Caco-2 (cell line): ENCODE data around the gene ANAPC2. TPM values are rescaled to one million over a fixed set of nuclear protein-coding genes. Genes with fewer than 3 reads are reported as not detected.

ENCODE experiments used
- BruUV-seq: library from RNA; stranded (reverse); fragments of 400-500 nt; replicated peaks from 2 replicates; lab custom pipeline; 2021; lab: Mats Ljungman, UMichigan
- CTCF ChIA-PET: fragments of 300-600 bp; sonication (Branson Sonifier 250); formaldehyde crosslinking; loops from one replicate; lab custom pipeline; 2022; ENCODE audit warnings: antibody characterized with exemption; lab: Charles Lee
- POLR2A ChIA-PET: fragments of 300-600 bp; sonication (Branson Sonifier 250); formaldehyde crosslinking; loops from one replicate; lab custom pipeline; 2022; ENCODE audit warnings: antibody characterized with exemption; lab: Charles Lee
- DNase-seq, 2 experiments: peaks; one replicate each; pipeline versions ENCODE4 v3.0.0 to v3.0.0-alpha.2; 2020 to 2022
- H3K27me3 ChIP-seq: replicated peaks from 2 replicates; pipeline ENCODE4 v1.6.0; 2011; ENCODE audit warnings: low read length; ENCODE audit not compliant: control insufficient read depth, insufficient read depth
- H3K36me3 ChIP-seq: 2 replicates; pipeline ENCODE4 v1.5.1; 2011; ENCODE audit warnings: low read length; ENCODE audit not compliant: control insufficient read depth, insufficient read depth
- H3K4me1 ChIP-seq: fragments of 250-450 bp; sonication (Bioruptor Pico); 2 replicates; pipeline ENCODE4 v1.5.1; 2020; ENCODE audit warnings: mild to moderate bottlenecking
- H3K4me3 ChIP-seq: 2 replicates; pipeline ENCODE4 v1.5.1; 2011; ENCODE audit warnings: low read depth, mild to moderate bottlenecking, control low read depth, low read length
- H3K9me3 ChIP-seq: fragments of 250-450 bp; sonication (Bioruptor Pico); 2 replicates; pipeline ENCODE4 v1.5.1; 2020; ENCODE audit warnings: mild to moderate bottlenecking, moderate library complexity
- H3K27ac Mint-ChIP-seq: one replicate; pipeline ENCODE4 v1.8.0; 2022; ENCODE audit warnings: mixed read lengths; ENCODE audit not compliant: unreplicated experiment
- H3K27me3 Mint-ChIP-seq: one replicate; pipeline ENCODE4 v1.8.0; 2022; ENCODE audit warnings: mixed read lengths; ENCODE audit not compliant: insufficient read depth, unreplicated experiment
- H3K36me3 Mint-ChIP-seq: one replicate; pipeline ENCODE4 v1.8.0; 2022; ENCODE audit warnings: mild to moderate bottlenecking, mixed read lengths; ENCODE audit not compliant: insufficient read depth, unreplicated experiment
- H3K4me1 Mint-ChIP-seq: one replicate; pipeline ENCODE4 v1.8.0; 2022; ENCODE audit warnings: low read depth, mixed read lengths; ENCODE audit not compliant: unreplicated experiment
- H3K4me3 Mint-ChIP-seq: one replicate; pipeline ENCODE4 v1.8.0; 2022; ENCODE audit warnings: mild to moderate bottlenecking, moderate library complexity, mixed read lengths; ENCODE audit not compliant: unreplicated experiment
- H3K9me3 Mint-ChIP-seq: one replicate; pipeline ENCODE4 v1.8.0; 2022; ENCODE audit warnings: mixed read lengths; ENCODE audit not compliant: unreplicated experiment
- CTCF ChIP-seq, 2 experiments: fragments of 200-600 bp in 1 of 2; IDR thresholded peaks; 1 replicate in 1 of 2; 2 replicates in 1 of 2; pipeline versions ENCODE4 v1.5.1 to v1.8.0; 2011 to 2022; ENCODE audit warnings: antibody characterized with exemption in 1 of 2, control low read depth in 1 of 2, inconsistent platforms in 1 of 2, low read depth in 1 of 2, low read length in 1 of 2, mild to moderate bottlenecking in 1 of 2, moderate library complexity in 1 of 2; ENCODE audit not compliant: insufficient read depth in 1 of 2, severe bottlenecking in 1 of 2, unreplicated experiment in 1 of 2
- intact Hi-C: fragments of 100-400 bp; cut with micrococcal nuclease; formaldehyde crosslinking; loops from one replicate; pipeline ENCODE4 v1.10.0; 2022; ENCODE audit not compliant: unreplicated experiment
- microRNA-seq: library from miRNA; unstranded; fragments of <30 nt; microRNA quantifications from one replicate; pipeline ENCODE4 v1.2.0, GENCODE V29; 2022
- total RNA-seq: library from RNA; stranded (reverse); gene quantifications from 2 replicates; pipeline ENCODE4 v1.2.3, GENCODE V29; 2022

The ANAPC2 gene
- total RNA-seq, 1 experiment from 2014 or later: 67.5 TPM

- DNase-seq: peak in 1 of 2 experiments; percentile 57
- ChIA-PET POLR2A (interaction anchor here (0.6 to 1.5 kb wide), 5 partner anchors 42 to 335 kb away, joined by 3 to 6 read pairs (median 3); partner anchors contain the start of genes LRRC26 and TUBB4B), CTCF (interaction anchor here (0.7 to 1.2 kb wide), 9 partner anchors 15 to 109 kb away, joined by 3 to 12 read pairs (median 5); partner anchors contain the start of genes ANAPC2, MAN1B1, RNF224 and SSNA1)
- H3K27ac Mint-ChIP-seq: peak overlapping the region; percentile 89
- no peaks in the 10 kb centered on the region for H3K27me3 ChIP-seq
- BruUV-seq: no TSS peak
- H3K9me3 Mint-ChIP-seq: no peaks in the 10 kb centered on the region
- peak in 1 of 2 experiments; percentile 4 for TF ChIP-seq CTCF (IDR thresholded peaks at IDR 0.05; ENCODE audit: insufficient read depth in 1 of 2, low read depth in 1 of 2, low read length in 1 of 2, severe bottlenecking in 1 of 2, unreplicated experiment in 1 of 2)
- intact Hi-C loops: loop anchor here (5.0 kb wide), 1 partner anchor 40 kb away; no protein-coding TSS in a partner anchor
- no peaks in the 10 kb centered on the region for H3K9me3 ChIP-seq
- H3K36me3 Mint-ChIP-seq: peaks cover 10% of the 10 kb centered on the region
- 0 out of 2 replicates have a peak, but pooled peaks cover 9% of the 10 kb centered on the region for H3K4me1 ChIP-seq
- H3K4me3 ChIP-seq: peak overlapping the region; percentile 87
- no peaks in the 10 kb centered on the region for H3K27me3 Mint-ChIP-seq
- no peaks in the 10 kb centered on the region for H3K36me3 ChIP-seq
- peaks cover 21% of the 10 kb centered on the region for H3K4me1 Mint-ChIP-seq
- H3K4me3 Mint-ChIP-seq: peak overlapping the region; percentile 82
These were observed 60.8 kb downstream of the ANAPC2 start for GRCh38 chr9:137127301-137128157.

- Mint-ChIP-seq H3K4me3 (peak overlapping the region; percentile 82), H3K4me1 (peaks cover 21% of the 10 kb centered on the region), H3K36me3 (peaks cover 10% of the 10 kb centered on the region), H3K27me3 (no peaks in the 10 kb centered on the region), H3K27ac (peak overlapping the region; percentile 89), H3K9me3 (no peaks in the 10 kb centered on the region)
- no peak for DNase-seq
- Histone ChIP-seq H3K36me3 (no peaks in the 10 kb centered on the region), H3K27me3 (no peaks in the 10 kb centered on the region), H3K9me3 (no peaks in the 10 kb centered on the region), H3K4me3 (peak overlapping the region; percentile 40), H3K4me1 (0 out of 2 replicates have a peak, but pooled peaks cover 9% of the 10 kb centered on the region)
- intact Hi-C loops: loop anchor here (5.0 kb wide), 1 partner anchor 41 kb away; no protein-coding TSS in a partner anchor
- BruUV-seq: no TSS peak
- CTCF ChIA-PET: interaction anchor here (1.1 kb wide), 1 partner anchor 74 kb away, joined by 3 read pairs; the partner anchor contains the start of gene TPRN
- no peak for TF ChIP-seq CTCF (IDR thresholded peaks at IDR 0.05; ENCODE audit: insufficient read depth in 1 of 2, low read depth in 1 of 2, low read length in 1 of 2, severe bottlenecking in 1 of 2, unreplicated experiment in 1 of 2)
- POLR2A ChIA-PET: interaction anchor here (1.5 kb wide), 1 partner anchor 114 kb away, joined by 6 read pairs; the partner anchor contains the start of gene TUBB4B
These were observed 61.6 kb downstream of the ANAPC2 start for GRCh38 chr9:137126786-137127185.

Small RNA genes lying within 50 kb of the gene (microRNA-seq; reads per million reads assigned to microRNA genes)
- not detected for gene MIR3621

Other genes with a start within 250 kb of the ANAPC2 start
- 66.8 and 76.1 TPM in 2 replicates for gene FBXW5, start 243.8 kb downstream of the ANAPC2 start, total RNA-seq
- gene C8G, start 243.3 kb downstream of the ANAPC2 start, total RNA-seq: 0.77 and 1.3 TPM in 2 replicates
- gene LCN12, start 236.3 kb downstream of the ANAPC2 start, total RNA-seq: 20.0 and 23.2 TPM in 2 replicates
- gene PTGDS, start 211.1 kb downstream of the ANAPC2 start, total RNA-seq: not detected in 2 replicates
- not detected in 2 replicates for gene LCNL1, start 205.6 kb downstream of the ANAPC2 start, total RNA-seq
- 66.2 TPM in 2 replicates for gene PAXX, start 196.1 kb downstream of the ANAPC2 start, total RNA-seq
- gene CLIC3, start 192.0 kb downstream of the ANAPC2 start, total RNA-seq: 4.5 and 4.7 TPM in 2 replicates
- gene ABCA2, start 160.3 kb downstream of the ANAPC2 start, total RNA-seq: 22.6 and 27.3 TPM in 2 replicates
- gene FUT7, start 156.5 kb downstream of the ANAPC2 start, total RNA-seq: not detected in 2 replicates
- 44.1 and 49.2 TPM in 2 replicates for gene NPDC1, start 142.4 kb downstream of the ANAPC2 start, total RNA-seq
- 2.9 and 3.4 TPM in 2 replicates for gene ENTPD2, start 134.5 kb downstream of the ANAPC2 start, total RNA-seq
- gene SAPCD2, start 118.0 kb downstream of the ANAPC2 start, total RNA-seq: 53.3 and 57.5 TPM in 2 replicates
- 22.7 and 24.6 TPM in 2 replicates for gene UAP1L1, start 111.0 kb downstream of the ANAPC2 start, total RNA-seq
- gene MAN1B1, start 101.6 kb downstream of the ANAPC2 start, total RNA-seq: 57.7 and 58.0 TPM in 2 replicates
- 230 and 247 TPM in 2 replicates for gene DPP7, start 73.8 kb downstream of the ANAPC2 start, total RNA-seq
- 1.9 and 3.7 TPM in 2 replicates for gene GRIN1, start 49.4 kb downstream of the ANAPC2 start, total RNA-seq
- gene LRRC26, start 18.5 kb downstream of the ANAPC2 start, total RNA-seq: 2.9 and 3.0 TPM in 2 replicates
- gene TMEM210, start 16.5 kb downstream of the ANAPC2 start, total RNA-seq: 0.70 TPM in 1 of 2 replicates, not detected in the other
- 62.3 and 62.7 TPM in 2 replicates for gene SSNA1, start 116 bp upstream of the ANAPC2 start, total RNA-seq
- 34.2 and 37.7 TPM in 2 replicates for gene TPRN, start 12.2 kb upstream of the ANAPC2 start, total RNA-seq
- 36.9 and 38.4 TPM in 2 replicates for gene TMEM203, start 17.1 kb upstream of the ANAPC2 start, total RNA-seq
- 29.0 and 31.8 TPM in 2 replicates for gene NDOR1, start 17.1 kb upstream of the ANAPC2 start, total RNA-seq
- 6.3 and 6.5 TPM in 2 replicates for gene RNF208, start 33.7 kb upstream of the ANAPC2 start, total RNA-seq
- 1.7 and 1.8 TPM in 2 replicates for gene CYSRT1, start 36.6 kb upstream of the ANAPC2 start, total RNA-seq
- gene RNF224, start 38.9 kb upstream of the ANAPC2 start, total RNA-seq: 0.27 TPM in 1 of 2 replicates, not detected in the other
- gene SLC34A3, start 42.3 kb upstream of the ANAPC2 start, total RNA-seq: 0.19 TPM in 1 of 2 replicates, not detected in the other
- 481 and 487 TPM in 2 replicates for gene TUBB4B, start 52.7 kb upstream of the ANAPC2 start, total RNA-seq
- gene STPG3, start 62.7 kb upstream of the ANAPC2 start, total RNA-seq: not detected in 2 replicates
- gene NELFB, start 66.8 kb upstream of the ANAPC2 start, total RNA-seq: 79.1 and 79.8 TPM in 2 replicates
- gene TOR4A, start 89.2 kb upstream of the ANAPC2 start, total RNA-seq: 1.8 and 1.9 TPM in 2 replicates
- gene NRARP, start 113.7 kb upstream of the ANAPC2 start, total RNA-seq: 22.1 and 24.7 TPM in 2 replicates
- gene EXD3, start 234.6 kb upstream of the ANAPC2 start, total RNA-seq: 10.9 and 11.2 TPM in 2 replicates
- gene NOXA1, start 234.8 kb upstream of the ANAPC2 start, total RNA-seq: 7.3 and 8.6 TPM in 2 replicates